Body of pancreas (tissue), 4 donors: ENCODE results near the gene LYRM4.

ENCODE experiments used
- POLR2A ChIP-seq, 3 donors: fragments of 450-650 bp; IDR thresholded peaks; one replicate each; pipeline ENCODE4 v1.6.1; 2016; ENCODE audit warnings: antibody characterized with exemption in 3 of 3, mild to moderate bottlenecking in 2 of 3
- TF ChIP-seq, protein P1 (sequence below), 7 experiments: fragments of 450-650 bp in 4 of 7; fragments of 200-600 bp in 3 of 7; sonication (generic) in 3 of 7; IDR thresholded peaks; one replicate each; pipeline ENCODE4 v1.5.1; 2016 to 2019; ENCODE audit warnings: antibody characterized with exemption in 7 of 7

DNA sequence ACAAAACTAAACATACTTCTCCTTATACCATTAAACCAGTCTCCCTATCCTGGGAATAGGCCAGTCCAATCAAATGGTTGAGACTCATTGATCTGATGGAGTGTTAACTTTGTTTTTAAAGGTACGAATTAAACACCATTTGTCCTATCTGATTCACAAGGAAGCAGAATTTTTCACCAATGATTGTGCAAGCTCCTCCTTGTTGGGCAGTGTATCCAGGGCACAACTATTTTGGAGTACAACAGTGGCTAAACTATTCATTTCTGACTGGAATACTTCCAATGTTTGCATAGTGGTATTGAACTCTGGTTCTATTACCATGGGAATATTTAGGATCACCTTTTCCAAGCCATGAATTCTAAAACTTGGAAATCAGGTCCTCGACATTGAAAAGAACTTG lies 181.1 kb downstream of the LYRM4 start:
- TF ChIP-seq POLR2A (IDR thresholded peaks at IDR 0.05) = no peak
- TF ChIP-seq, protein P1, sequence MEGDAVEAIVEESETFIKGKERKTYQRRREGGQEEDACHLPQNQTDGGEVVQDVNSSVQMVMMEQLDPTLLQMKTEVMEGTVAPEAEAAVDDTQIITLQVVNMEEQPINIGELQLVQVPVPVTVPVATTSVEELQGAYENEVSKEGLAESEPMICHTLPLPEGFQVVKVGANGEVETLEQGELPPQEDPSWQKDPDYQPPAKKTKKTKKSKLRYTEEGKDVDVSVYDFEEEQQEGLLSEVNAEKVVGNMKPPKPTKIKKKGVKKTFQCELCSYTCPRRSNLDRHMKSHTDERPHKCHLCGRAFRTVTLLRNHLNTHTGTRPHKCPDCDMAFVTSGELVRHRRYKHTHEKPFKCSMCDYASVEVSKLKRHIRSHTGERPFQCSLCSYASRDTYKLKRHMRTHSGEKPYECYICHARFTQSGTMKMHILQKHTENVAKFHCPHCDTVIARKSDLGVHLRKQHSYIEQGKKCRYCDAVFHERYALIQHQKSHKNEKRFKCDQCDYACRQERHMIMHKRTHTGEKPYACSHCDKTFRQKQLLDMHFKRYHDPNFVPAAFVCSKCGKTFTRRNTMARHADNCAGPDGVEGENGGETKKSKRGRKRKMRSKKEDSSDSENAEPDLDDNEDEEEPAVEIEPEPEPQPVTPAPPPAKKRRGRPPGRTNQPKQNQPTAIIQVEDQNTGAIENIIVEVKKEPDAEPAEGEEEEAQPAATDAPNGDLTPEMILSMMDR (IDR thresholded peaks at IDR 0.05) = no peak
